DOHH2 (cell line): ENCODE results near the gene TUNAR.

Experiments
- H3F3A ChIP-seq: fragments of 200-600 bp; sonication (generic), shearing (Covaris generic); 2 replicates; pipeline ENCODE4 v1.6.0; 2016; ENCODE audit warnings: antibody characterized with exemption, mild to moderate bottlenecking; ENCODE audit not compliant: control insufficient read depth, insufficient read depth
- H3K27ac ChIP-seq: fragments of 200-600 bp; sonication (generic); 2 replicates; pipeline ENCODE4 v1.5.1; 2014; ENCODE audit warnings: low read depth, mild to moderate bottlenecking, low read length, moderate library complexity
- H3K27me3 ChIP-seq: fragments of 200-600 bp; sonication (generic); 2 replicates; pipeline ENCODE4 v1.6.1; 2014; ENCODE audit warnings: mild to moderate bottlenecking, low read length, mixed read lengths; ENCODE audit not compliant: control insufficient read depth
- H3K36me3 ChIP-seq: fragments of 200-600 bp; sonication (generic); 2 replicates; pipeline ENCODE4 v1.6.1; 2014; ENCODE audit warnings: mild to moderate bottlenecking, low read length, moderate library complexity, mixed read lengths; ENCODE audit not compliant: control insufficient read depth
- H3K4me1 ChIP-seq: fragments of 200-600 bp; sonication (generic); 2 replicates; pipeline ENCODE4 v1.6.1; 2014; ENCODE audit warnings: mild to moderate bottlenecking, low read length, mixed read lengths; ENCODE audit not compliant: control insufficient read depth
- H3K4me2 ChIP-seq: fragments of 200-600 bp; sonication (generic); 2 replicates; pipeline ENCODE4 v1.6.0; 2014; ENCODE audit warnings: mild to moderate bottlenecking, low read length, moderate library complexity
- H3K4me3 ChIP-seq: fragments of 200-600 bp; sonication (generic); 2 replicates; pipeline ENCODE4 v1.5.1; 2014; ENCODE audit warnings: mild to moderate bottlenecking, low read length, mixed read lengths
- H3K79me2 ChIP-seq: fragments of 200-600 bp; sonication (generic); 2 replicates; pipeline ENCODE4 v1.6.1; 2014; ENCODE audit warnings: mild to moderate bottlenecking, low read length, mixed read lengths; ENCODE audit not compliant: control insufficient read depth
- H3K9me2 ChIP-seq: fragments of 200-600 bp; sonication (generic); replicated peaks from 2 replicates; pipeline ENCODE4 v1.6.1; 2014; ENCODE audit warnings: mild to moderate bottlenecking, low read length, mixed read lengths; ENCODE audit not compliant: control insufficient read depth
- H3K9me3 ChIP-seq: fragments of 200-600 bp; sonication (generic); 2 replicates; pipeline ENCODE4 v1.6.1; 2014; ENCODE audit warnings: antibody characterized with exemption, low read length, mixed read lengths; ENCODE audit not compliant: control insufficient read depth, insufficient read depth
- H4K20me1 ChIP-seq: fragments of 200-600 bp; sonication (generic); 2 replicates; pipeline ENCODE4 v1.6.0; 2014; ENCODE audit warnings: low read depth, mild to moderate bottlenecking, antibody characterized with exemption, low read length, moderate library complexity; ENCODE audit not compliant: control insufficient read depth, insufficient read depth
- CTCF ChIP-seq: fragments of 200-600 bp; sonication (generic); IDR thresholded peaks from one replicate; pipeline ENCODE4 v1.5.1; 2014; ENCODE audit warnings: antibody characterized with exemption, mild to moderate bottlenecking, low read depth, low read length; ENCODE audit not compliant: poor library complexity, severe bottlenecking
- EZH2phosphoT487 ChIP-seq: fragments of 200-600 bp; sonication (generic); IDR thresholded peaks from 2 replicates; pipeline ENCODE4 v1.6.1; 2017; ENCODE audit warnings: borderline replicate concordance, mild to moderate bottlenecking, antibody characterized with exemption, low read length, moderate library complexity, mixed read lengths

TUNAR gene

GRCh38 chr14:95875831-95876760 is 536 bp upstream of the TUNAR start:
- H3F3A ChIP-seq, result no peaks in the 10 kb centered on the region
- H3K4me2 ChIP-seq, result no peak overlapping the region
- no peaks in the 10 kb centered on the region for H4K20me1 ChIP-seq
- no peaks in the 10 kb centered on the region for H3K4me1 ChIP-seq
- no peaks in the 10 kb centered on the region for H3K9me3 ChIP-seq
- H3K27ac ChIP-seq, result no peak overlapping the region
- H3K79me2 ChIP-seq, result no peaks in the 10 kb centered on the region
- TF ChIP-seq CTCF (no peak), EZH2phosphoT487 (no peak)
- H3K9me2 ChIP-seq, result no peaks in the 10 kb centered on the region
- no peak overlapping the region for H3K4me3 ChIP-seq
- H3K36me3 ChIP-seq, result no peaks in the 10 kb centered on the region
- H3K27me3 ChIP-seq, result peaks cover 34% of the 10 kb centered on the region

GRCh38 chr14:95877633-95878032 is 1.0 kb downstream of the TUNAR start:
- Histone ChIP-seq H3K79me2 (no peaks in the 10 kb centered on the region), H3K9me3 (no peaks in the 10 kb centered on the region), H3K27ac (no peak overlapping the region), H3K36me3 (no peaks in the 10 kb centered on the region), H3K9me2 (no peaks in the 10 kb centered on the region), H3K4me1 (peaks cover 4% of the 10 kb centered on the region), H3F3A (no peaks in the 10 kb centered on the region), H3K27me3 (peaks cover 39% of the 10 kb centered on the region), H3K4me3 (no peak overlapping the region), H3K4me2 (no peak overlapping the region), H4K20me1 (no peaks in the 10 kb centered on the region)
- TF ChIP-seq EZH2phosphoT487 (no peak), CTCF (no peak)

- Histone ChIP-seq H3K79me2 (no peaks in the 10 kb centered on the region), H3F3A (no peaks in the 10 kb centered on the region), H3K4me1 (peaks cover 29% of the 10 kb centered on the region), H3K9me2 (no peaks in the 10 kb centered on the region), H3K4me3 (no peak overlapping the region), H3K9me3 (no peaks in the 10 kb centered on the region), H3K4me2 (no peak overlapping the region), H3K27ac (no peak overlapping the region), H3K36me3 (no peaks in the 10 kb centered on the region), H4K20me1 (no peaks in the 10 kb centered on the region), H3K27me3 (peaks cover 18% of the 10 kb centered on the region)
- no peak for TF ChIP-seq EZH2phosphoT487
- TF ChIP-seq CTCF, result no peak
Observed at GRCh38 chr14:95884377-95884776, 7.7 kb downstream of the TUNAR start.
